ENCODE measurements around the gene LOXL3. TPM values are rescaled to one million over a fixed set of nuclear protein-coding genes. Genes with fewer than 3 reads are reported as not detected.

The LOXL3 gene
- total and polyA plus RNA-seq, 3 experiments from 2014 or later: 0.08 to 1.2 (median 0.77) TPM

- Mint-ChIP-seq H3K4me1 (peaks cover 32 to 44% (median 38%) of the 10 kb centered on the region in 3 donors), H3K4me3 (peak overlapping the region; percentile 87 to 97 (median 95)), H3K27me3 (peaks cover 0 to 2% of the 10 kb centered on the region in 2 donors), H3K27ac (peak overlapping the region; percentile 51 to 98 (median 95)), H3K9me3 (no peaks in the 10 kb centered on the region), H3K36me3 (peaks cover 15 to 58% (median 17%) of the 10 kb centered on the region in 3 donors)
- DNase-seq: no peak
- POLR2A ChIA-PET: interaction anchor here (0.6 to 1.9 kb wide), 8 partner anchors 16 to 350 kb away, joined by 3 to 12 read pairs (median 4); partner anchors contain the start of genes CCDC142, INO80B, MOB1A and PCGF1
- H3K27ac ChIP-seq (ENCODE audit: low read depth, low read length): peak overlapping the region; percentile 86
- no peaks in the 10 kb centered on the region for H3K9me3 ChIP-seq (ENCODE audit: low read length)
- peak overlapping the region; percentile 94 for H3K4me3 ChIP-seq (ENCODE audit: low read length)
- CTCF ChIA-PET: interaction anchor here (0.9 to 5.1 kb wide), 5 partner anchors 10 to 74 kb away, joined by 3 to 42 read pairs (median 4); partner anchors contain the start of genes CCDC142 and TTC31
- H3K36me3 ChIP-seq (ENCODE audit: insufficient read depth, low read length): peaks cover 20% of the 10 kb centered on the region
- H3K27me3 ChIP-seq (ENCODE audit: insufficient read depth, low read length, poor library complexity, severe bottlenecking): no peaks in the 10 kb centered on the region
- peaks cover 28% of the 10 kb centered on the region for H3K4me1 ChIP-seq (ENCODE audit: insufficient read depth, low read length)
These were observed 25.0 kb downstream of the LOXL3 start for GRCh38 chr2:74528600-74529356.

DNA sequence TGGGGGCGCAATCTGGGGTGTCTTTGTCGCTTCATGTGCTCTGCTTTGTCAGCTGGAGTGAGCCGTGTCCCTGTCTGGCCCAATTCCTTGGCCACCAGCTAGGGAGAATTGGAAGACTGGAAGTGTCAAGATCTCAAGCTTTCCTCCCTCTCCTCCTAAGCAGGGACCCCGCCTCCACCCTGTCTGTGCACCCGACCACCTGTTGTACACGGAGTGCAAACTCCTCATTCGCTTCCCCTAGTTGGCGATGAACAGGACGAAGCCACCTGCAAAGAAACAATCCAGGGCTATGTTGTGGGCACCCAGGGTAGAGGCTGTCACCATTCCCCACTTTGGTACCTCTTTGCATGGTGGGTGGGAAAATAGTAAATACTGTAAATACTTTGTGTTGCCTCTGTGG is 26.0 kb downstream of the LOXL3 start:
- H3K27ac ChIP-seq (ENCODE audit: low read depth, low read length): no peak overlapping the region
- ChIA-PET CTCF (interaction anchor here (1.3 to 1.7 kb wide), 2 partner anchors 28 to 73 kb away, joined by 3 to 5 read pairs; partner anchors contain the start of gene LBX2), POLR2A (interaction anchor here (0.7 kb wide), 1 partner anchor 73 kb away, joined by 3 read pairs; the partner anchor contains the start of gene INO80B)
- H3K9me3 Mint-ChIP-seq: no peaks in the 10 kb centered on the region
- no peak for DNase-seq
- H3K36me3 ChIP-seq (ENCODE audit: insufficient read depth, low read length): peaks cover 16% of the 10 kb centered on the region
- H3K9me3 ChIP-seq (ENCODE audit: low read length): no peaks in the 10 kb centered on the region
- H3K4me1 Mint-ChIP-seq: peaks cover 32 to 44% (median 38%) of the 10 kb centered on the region in 3 donors
- no peak overlapping the region for H3K4me3 ChIP-seq (ENCODE audit: low read length)
- peaks cover 15 to 50% (median 17%) of the 10 kb centered on the region in 3 donors for H3K36me3 Mint-ChIP-seq
- H3K4me3 Mint-ChIP-seq: peak overlapping the region; percentile 74 to 97 (median 95)
- no peaks in the 10 kb centered on the region for H3K27me3 ChIP-seq (ENCODE audit: insufficient read depth, low read length, poor library complexity, severe bottlenecking)
- peak overlapping the region in 3 of 8 donors; percentile 29 to 83 (median 51) for H3K27ac Mint-ChIP-seq
- H3K27me3 Mint-ChIP-seq: peaks cover 0 to 2% of the 10 kb centered on the region in 2 donors
- H3K4me1 ChIP-seq (ENCODE audit: insufficient read depth, low read length): peaks cover 28% of the 10 kb centered on the region

- peaks cover 25% of the 10 kb centered on the region for H3K4me1 ChIP-seq (ENCODE audit: insufficient read depth, low read length)
- H3K4me1 Mint-ChIP-seq: peaks cover 28 to 37% (median 32%) of the 10 kb centered on the region in 3 donors
- peak overlapping the region in 4 of 8 donors; percentile 12 to 61 (median 32) for H3K27ac Mint-ChIP-seq
- H3K4me3 ChIP-seq (ENCODE audit: low read length): no peak overlapping the region
- peaks cover 12% of the 10 kb centered on the region for H3K36me3 ChIP-seq (ENCODE audit: insufficient read depth, low read length)
- ChIA-PET CTCF (interaction anchor here (0.8 to 1.7 kb wide), 3 partner anchors 23 to 29 kb away, joined by 3 to 5 read pairs (median 3); partner anchors contain the start of gene LBX2), POLR2A (interaction anchor here (0.6 to 1.3 kb wide), 3 partner anchors 24 to 44 kb away, joined by 3 to 4 read pairs (median 3); partner anchors contain the start of genes CCDC142 and TTC31)
- DNase-seq: no peak
- no peaks in the 10 kb centered on the region for H3K27me3 ChIP-seq (ENCODE audit: insufficient read depth, low read length, poor library complexity, severe bottlenecking)
- no peaks in the 10 kb centered on the region for H3K9me3 ChIP-seq (ENCODE audit: low read length)
- H3K27ac ChIP-seq (ENCODE audit: low read depth, low read length): no peak overlapping the region
- peak overlapping the region in 2 of 7 donors; percentile 64 to 82 for H3K4me3 Mint-ChIP-seq
- H3K9me3 Mint-ChIP-seq: no peaks in the 10 kb centered on the region
- peaks cover 0 to 5% of the 10 kb centered on the region in 2 donors for H3K27me3 Mint-ChIP-seq
- H3K36me3 Mint-ChIP-seq: peaks cover 15 to 41% (median 17%) of the 10 kb centered on the region in 3 donors
These were observed 27.0 kb downstream of the LOXL3 start for GRCh38 chr2:74526649-74527230.

DNA sequence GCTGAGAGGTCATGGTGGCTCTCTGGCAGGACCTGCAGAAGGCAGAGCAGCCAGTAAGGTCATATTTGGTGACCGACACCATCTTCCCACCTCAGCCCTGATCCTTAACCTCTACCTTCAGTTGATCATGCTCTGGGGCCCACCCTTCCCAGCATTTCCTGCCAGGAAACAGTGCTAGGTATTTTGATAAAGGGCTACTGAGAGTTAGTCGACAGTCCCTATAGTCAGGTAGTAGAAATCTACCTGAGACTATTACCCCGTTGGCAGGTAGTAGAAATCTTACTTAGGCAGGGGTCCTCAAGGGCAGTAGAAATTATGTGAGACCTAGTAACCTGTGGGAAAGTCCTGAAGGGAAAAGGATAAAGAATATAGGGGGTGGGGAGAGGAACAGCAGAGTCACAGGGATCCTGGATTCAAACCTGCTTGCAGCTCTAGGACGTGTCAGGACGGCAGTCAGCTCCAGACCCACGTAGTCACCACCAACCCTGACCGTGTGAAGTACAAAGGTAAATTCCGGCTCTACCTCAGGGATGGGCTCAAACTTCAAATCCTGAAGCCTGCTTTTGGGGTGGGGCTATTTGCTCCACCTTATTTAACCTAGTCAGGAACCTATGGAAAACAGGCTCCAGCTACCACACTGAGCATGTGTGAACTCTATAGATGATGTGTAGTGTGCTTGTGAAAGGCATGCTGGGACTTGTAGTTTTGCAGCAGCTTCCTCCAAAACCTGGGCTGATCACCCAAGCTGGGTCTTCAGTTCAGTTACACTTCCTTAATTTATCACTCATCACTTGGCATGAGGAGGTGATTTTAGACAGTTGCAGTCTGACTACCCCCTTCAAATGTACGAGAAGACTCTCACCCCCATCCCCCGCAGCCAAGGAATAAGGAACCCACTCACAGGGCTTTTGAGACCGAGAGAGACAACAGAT is 27.8 kb downstream of the LOXL3 start, which contains the start of gene DQX1:
Gene DQX1, minus strand, starts transcription at position 515 of the 932 bp plus-strand sequence. Its CDS starts 502 bp downstream, at position 13.
- DNase-seq: no peak
- Mint-ChIP-seq H3K9me3 (no peaks in the 10 kb centered on the region), H3K4me3 (peak within 1 kb of the TSS in 2 of 7 donors; percentile 64 to 82), H3K27me3 (peaks cover 0 to 5% of the 10 kb centered on the region in 2 donors), H3K36me3 (peaks cover 15 to 39% (median 17%) of the 10 kb centered on the region in 3 donors), H3K27ac (peak within 1 kb of the TSS in 6 of 8 donors; percentile 12 to 71 (median 49)), H3K4me1 (peaks cover 20 to 29% (median 24%) of the 10 kb centered on the region in 3 donors)
- peaks cover 17% of the 10 kb centered on the region for H3K4me1 ChIP-seq (ENCODE audit: insufficient read depth, low read length)
- H3K4me3 ChIP-seq (ENCODE audit: low read length): no peak within 1 kb of the TSS
- ChIA-PET POLR2A (interaction anchor here (0.9 to 1.3 kb wide), 3 partner anchors 23 to 68 kb away, joined by 3 read pairs; partner anchors contain the start of genes CCDC142 and TTC31), CTCF (interaction anchor here (1.1 to 1.7 kb wide), 3 partner anchors 26 to 43 kb away, joined by 3 to 5 read pairs (median 4); partner anchors contain the start of genes CCDC142, LBX2 and TTC31)
- no peak within 1 kb of the TSS for H3K27ac ChIP-seq (ENCODE audit: low read depth, low read length)
- peaks cover 12% of the 10 kb centered on the region for H3K36me3 ChIP-seq (ENCODE audit: insufficient read depth, low read length)
- no peaks in the 10 kb centered on the region for H3K27me3 ChIP-seq (ENCODE audit: insufficient read depth, low read length, poor library complexity, severe bottlenecking)
- H3K9me3 ChIP-seq (ENCODE audit: low read length): no peaks in the 10 kb centered on the region

DNA sequence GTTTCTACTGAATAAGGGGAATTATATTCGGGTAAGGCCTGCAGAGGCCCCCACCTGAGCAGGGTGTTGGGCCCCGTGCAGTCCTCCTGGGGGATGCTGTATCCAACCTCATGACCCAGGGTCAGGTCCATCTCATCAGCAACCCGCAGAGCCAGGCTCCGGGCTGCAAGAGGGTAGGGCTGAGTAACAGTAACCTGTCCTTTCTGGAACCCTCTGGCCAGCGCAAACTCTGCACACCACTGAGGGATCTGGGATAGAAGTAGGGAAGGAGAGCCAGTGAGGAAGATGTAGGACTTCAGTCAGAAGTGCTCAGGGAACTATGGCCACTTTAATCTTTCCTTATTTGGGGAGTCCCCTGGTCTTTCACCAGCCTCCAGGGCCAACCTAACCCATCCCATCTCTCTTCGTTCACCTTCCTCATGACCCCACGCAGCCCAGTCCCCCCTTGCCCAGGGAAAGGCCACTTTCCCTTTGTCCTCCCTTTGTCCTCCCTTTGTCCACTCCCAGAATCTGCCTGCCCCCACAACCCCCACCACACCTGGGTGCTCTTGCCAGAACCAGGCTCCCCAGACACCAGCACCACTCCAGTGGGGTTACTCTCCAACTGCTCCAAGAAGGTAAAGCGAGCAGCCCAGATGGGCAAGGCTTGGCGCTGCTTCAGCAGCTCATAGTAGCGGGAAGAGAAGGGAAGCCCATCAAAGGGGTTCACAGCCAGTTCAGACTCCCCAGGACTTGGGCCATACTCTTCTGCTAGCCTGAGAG is 28.6 kb downstream of the LOXL3 start:
- H3K27me3 ChIP-seq (ENCODE audit: insufficient read depth, low read length, poor library complexity, severe bottlenecking): peaks cover 5% of the 10 kb centered on the region
- POLR2A ChIA-PET: interaction anchor here (0.9 kb wide), 1 partner anchor 68 kb away, joined by 3 read pairs; no protein-coding TSS in a partner anchor
- no peaks in the 10 kb centered on the region for H3K9me3 Mint-ChIP-seq
- peaks cover 15 to 38% (median 17%) of the 10 kb centered on the region in 3 donors for H3K36me3 Mint-ChIP-seq
- no peaks in the 10 kb centered on the region for H3K9me3 ChIP-seq (ENCODE audit: low read length)
- peaks cover 7 to 8% of the 10 kb centered on the region in 2 donors for H3K27me3 Mint-ChIP-seq
- H3K4me3 Mint-ChIP-seq: no peak overlapping the region
- H3K4me1 ChIP-seq (ENCODE audit: insufficient read depth, low read length): peaks cover 12% of the 10 kb centered on the region
- H3K4me1 Mint-ChIP-seq: peaks cover 15 to 23% (median 18%) of the 10 kb centered on the region in 3 donors
- H3K27ac ChIP-seq (ENCODE audit: low read depth, low read length): no peak overlapping the region
- peak overlapping the region in 2 of 8 donors; percentile 45 to 71 for H3K27ac Mint-ChIP-seq
- peaks cover 12% of the 10 kb centered on the region for H3K36me3 ChIP-seq (ENCODE audit: insufficient read depth, low read length)
- DNase-seq: no peak
- no peak overlapping the region for H3K4me3 ChIP-seq (ENCODE audit: low read length)
- CTCF ChIA-PET: interaction anchor here (1.1 kb wide), 1 partner anchor 42 kb away, joined by 4 read pairs; the partner anchor contains the start of genes CCDC142 and TTC31

- Mint-ChIP-seq H3K36me3 (peaks cover 15 to 30% (median 17%) of the 10 kb centered on the region in 3 donors), H3K4me1 (peaks cover 14 to 21% (median 17%) of the 10 kb centered on the region in 3 donors), H3K27ac (no peak overlapping the region), H3K27me3 (peaks cover 19% of the 10 kb centered on the region in 2 donors), H3K9me3 (no peaks in the 10 kb centered on the region), H3K4me3 (no peak overlapping the region)
- H3K36me3 ChIP-seq (ENCODE audit: insufficient read depth, low read length): peaks cover 12% of the 10 kb centered on the region
- no peak overlapping the region for H3K27ac ChIP-seq (ENCODE audit: low read depth, low read length)
- peaks cover 10% of the 10 kb centered on the region for H3K4me1 ChIP-seq (ENCODE audit: insufficient read depth, low read length)
- no peaks in the 10 kb centered on the region for H3K9me3 ChIP-seq (ENCODE audit: low read length)
- no peak overlapping the region for H3K4me3 ChIP-seq (ENCODE audit: low read length)
- H3K27me3 ChIP-seq (ENCODE audit: insufficient read depth, low read length, poor library complexity, severe bottlenecking): peaks cover 17% of the 10 kb centered on the region
- CTCF ChIA-PET: no interaction called here
- POLR2A ChIA-PET: interaction anchor here (0.7 kb wide), 1 partner anchor 15 kb away, joined by 4 read pairs; no protein-coding TSS in a partner anchor
- no peak for DNase-seq
These were observed 29.7 kb downstream of the LOXL3 start for GRCh38 chr2:74524005-74524404.
